Neural progenitor cell (in vitro differentiated cells): ENCODE data around the gene ANTXR1. TPM values are rescaled to one million over a fixed set of nuclear protein-coding genes. Genes with fewer than 3 reads are reported as not detected.

ENCODE experiments used
- DNase-seq: peaks from one replicate; pipeline ENCODE4 v3.0.0-alpha.2; 2016; ENCODE audit warnings: low spot score
- H2AFZ ChIP-seq: fragments of 200-600 bp; sonication (generic); replicated peaks from 2 replicates; pipeline ENCODE4 v1.6.1; 2016; ENCODE audit warnings: antibody characterized with exemption
- H3F3A ChIP-seq: fragments of 200-600 bp; sonication (generic); 2 replicates; pipeline ENCODE4 v1.6.1; 2016; ENCODE audit warnings: antibody characterized with exemption, low read depth
- H3K27ac ChIP-seq: fragments of 200-600 bp; sonication (generic); 2 replicates; pipeline ENCODE4 v1.5.1; 2016; ENCODE audit warnings: mild to moderate bottlenecking
- H3K27me3 ChIP-seq: fragments of 200-600 bp; sonication (generic); 2 replicates; pipeline ENCODE4 v1.6.1; 2016; ENCODE audit warnings: mild to moderate bottlenecking, moderate library complexity
- H3K36me3 ChIP-seq: fragments of 200-600 bp; sonication (generic); 2 replicates; pipeline ENCODE4 v1.5.1; 2016
- H3K4me1 ChIP-seq: fragments of 200-600 bp; sonication (generic); 2 replicates; pipeline ENCODE4 v1.6.1; 2016; ENCODE audit warnings: mixed run types
- H3K4me2 ChIP-seq: fragments of 200-600 bp; sonication (generic); 2 replicates; pipeline ENCODE4 v1.6.1; 2016
- H3K4me3 ChIP-seq: fragments of 200-600 bp; sonication (generic); 2 replicates; pipeline ENCODE4 v1.5.1; 2016
- H3K79me2 ChIP-seq: fragments of 200-600 bp; sonication (generic); 2 replicates; pipeline ENCODE4 v1.6.1; 2016; ENCODE audit warnings: low read depth
- H3K9ac ChIP-seq: fragments of 200-600 bp; sonication (generic); 2 replicates; pipeline ENCODE4 v1.6.1; 2016
- H3K9me3 ChIP-seq: fragments of 200-600 bp; sonication (generic); 2 replicates; pipeline ENCODE4 v1.5.1; 2016; ENCODE audit warnings: low read depth
- H4K20me1 ChIP-seq: fragments of 200-600 bp; sonication (generic); 2 replicates; pipeline ENCODE4 v1.6.1; 2016; ENCODE audit warnings: low read depth
- H3K27ac Mint-ChIP-seq: 3 replicates; pipeline ENCODE4 v1.8.0; 2021; ENCODE audit warnings: mixed read lengths
- H3K27me3 Mint-ChIP-seq: 2 replicates; pipeline ENCODE4 v1.8.0; 2022; ENCODE audit warnings: low read depth, mild to moderate bottlenecking, inconsistent platforms, moderate library complexity, mixed read lengths; ENCODE audit not compliant: insufficient read depth
- H3K36me3 Mint-ChIP-seq: 3 replicates; pipeline ENCODE4 v1.8.0; 2021; ENCODE audit warnings: mixed read lengths
- H3K4me1 Mint-ChIP-seq: 3 replicates; pipeline ENCODE4 v1.8.0; 2021; ENCODE audit warnings: mixed read lengths
- H3K4me3 Mint-ChIP-seq: 3 replicates; pipeline ENCODE4 v1.8.0; 2021; ENCODE audit warnings: mild to moderate bottlenecking, moderate library complexity, mixed read lengths
- H3K9me3 Mint-ChIP-seq: 3 replicates; pipeline ENCODE4 v1.8.0; 2020; ENCODE audit warnings: mixed read lengths
- CTCF ChIP-seq: fragments of 200-600 bp; sonication (generic); IDR thresholded peaks from 2 replicates; pipeline ENCODE4 v1.5.1; 2017; ENCODE audit warnings: antibody characterized with exemption, mild to moderate bottlenecking
- EZH2 ChIP-seq: fragments of 200-600 bp; sonication (generic); IDR thresholded peaks from 2 replicates; pipeline ENCODE4 v1.6.1; 2017; ENCODE audit warnings: antibody characterized with exemption, mild to moderate bottlenecking, moderate library complexity
- EZH2phosphoT487 ChIP-seq: fragments of 200-600 bp; sonication (generic); IDR thresholded peaks from 2 replicates; pipeline ENCODE4 v1.6.1; 2017; ENCODE audit warnings: antibody characterized with exemption
- total RNA-seq: library from RNA; depleted of rRNA; stranded (reverse); fragments of >200 nt; gene quantifications from 2 replicates; pipeline ENCODE4 v1.2.3, GENCODE V29; 2015; ENCODE audit warnings: low replicate concordance

Gene ANTXR1
- total RNA-seq, 1 donor from 2014 or later: 6.7 TPM

- no peak for DNase-seq
- Histone ChIP-seq H3K36me3 (no peaks in the 10 kb centered on the region), H3K4me1 (no peaks in the 10 kb centered on the region), H2AFZ (no peak overlapping the region), H3K27me3 (no peaks in the 10 kb centered on the region), H3K9me3 (no peaks in the 10 kb centered on the region), H4K20me1 (no peaks in the 10 kb centered on the region), H3K9ac (no peak overlapping the region), H3K27ac (no peak overlapping the region), H3K4me2 (no peak overlapping the region), H3K79me2 (no peaks in the 10 kb centered on the region), H3F3A (no peaks in the 10 kb centered on the region), H3K4me3 (no peak overlapping the region)
- H3K4me3 Mint-ChIP-seq: no peak overlapping the region
- peaks cover 3% of the 10 kb centered on the region for H3K4me1 Mint-ChIP-seq
- no peak overlapping the region for H3K27ac Mint-ChIP-seq
- H3K27me3 Mint-ChIP-seq: no peaks in the 10 kb centered on the region
- TF ChIP-seq EZH2phosphoT487 (no peak), CTCF (no peak), EZH2 (no peak)
- no peaks in the 10 kb centered on the region for H3K9me3 Mint-ChIP-seq
- H3K36me3 Mint-ChIP-seq: peaks cover 15% of the 10 kb centered on the region
Observed at GRCh38 chr2:69073928-69074570, 61.1 kb downstream of the ANTXR1 start.

GRCh38 chr2:69074918-69075317, 61.9 kb downstream of the ANTXR1 start:
- TF ChIP-seq CTCF: no peak
- TF ChIP-seq EZH2phosphoT487: no peak
- no peak for TF ChIP-seq EZH2
- no peaks in the 10 kb centered on the region for H3K9me3 Mint-ChIP-seq
- H3F3A ChIP-seq: no peaks in the 10 kb centered on the region
- H2AFZ ChIP-seq: no peak overlapping the region
- H3K4me1 ChIP-seq: no peaks in the 10 kb centered on the region
- H3K4me3 Mint-ChIP-seq: no peak overlapping the region
- no peaks in the 10 kb centered on the region for H3K79me2 ChIP-seq
- no peak for DNase-seq
- H3K27ac Mint-ChIP-seq: no peak overlapping the region
- no peaks in the 10 kb centered on the region for H4K20me1 ChIP-seq
- H3K36me3 ChIP-seq: no peaks in the 10 kb centered on the region
- no peak overlapping the region for H3K4me3 ChIP-seq
- no peak overlapping the region for H3K27ac ChIP-seq
- no peaks in the 10 kb centered on the region for H3K27me3 Mint-ChIP-seq
- no peak overlapping the region for H3K4me2 ChIP-seq
- no peaks in the 10 kb centered on the region for H3K27me3 ChIP-seq
- no peaks in the 10 kb centered on the region for H3K9me3 ChIP-seq
- H3K36me3 Mint-ChIP-seq: peaks cover 20% of the 10 kb centered on the region
- peaks cover 3% of the 10 kb centered on the region for H3K4me1 Mint-ChIP-seq
- no peak overlapping the region for H3K9ac ChIP-seq

- no peak for DNase-seq
- no peak for TF ChIP-seq CTCF
- no peak for TF ChIP-seq EZH2phosphoT487
- no peak for TF ChIP-seq EZH2
- no peak overlapping the region for H3K4me3 Mint-ChIP-seq
- Histone ChIP-seq H4K20me1 (no peaks in the 10 kb centered on the region), H3K27me3 (no peaks in the 10 kb centered on the region), H3K9me3 (no peaks in the 10 kb centered on the region), H3K4me3 (no peak overlapping the region), H3K27ac (no peak overlapping the region), H3K9ac (no peak overlapping the region), H3K79me2 (no peaks in the 10 kb centered on the region), H3K4me2 (no peak overlapping the region), H3F3A (no peaks in the 10 kb centered on the region), H2AFZ (no peak overlapping the region), H3K4me1 (no peaks in the 10 kb centered on the region), H3K36me3 (no peaks in the 10 kb centered on the region)
- peaks cover 23% of the 10 kb centered on the region for H3K36me3 Mint-ChIP-seq
- H3K27me3 Mint-ChIP-seq: no peaks in the 10 kb centered on the region
- no peak overlapping the region for H3K27ac Mint-ChIP-seq
- no peaks in the 10 kb centered on the region for H3K9me3 Mint-ChIP-seq
- peaks cover 3% of the 10 kb centered on the region for H3K4me1 Mint-ChIP-seq
Observed at GRCh38 chr2:69075486-69075885, 62.5 kb downstream of the ANTXR1 start.
